Astrocyte (in vitro differentiated cells and primary cell): Measurements from ENCODE around the gene ARHGEF10L. TPM values are rescaled to one million over a fixed set of nuclear protein-coding genes. Genes with fewer than 3 reads are reported as not detected.
A peak's percentile ranks its signal among the peaks of the same experiment; 100 is the strongest.

Experiments
- DNase-seq: peaks from one replicate; pipeline ENCODE4 v3.0.0-alpha.2; 2010; ENCODE audit warnings: low read depth
- FAIRE-seq: peaks from 2 replicates; lab custom pipeline; 2011; peaks lifted over from hg19 to GRCh38; lab: Jason Lieb, UNC
- H2AFZ ChIP-seq: 2 replicates; pipeline ENCODE4 v1.6.0; 2012; ENCODE audit warnings: low read depth, low read length, inconsistent platforms
- H3K27ac ChIP-seq: 2 replicates; pipeline ENCODE4 v1.5.1; 2011; ENCODE audit warnings: low read depth, low read length, inconsistent platforms
- H3K27me3 ChIP-seq: 2 replicates; pipeline ENCODE4 v1.6.0; 2011; ENCODE audit warnings: low read length, inconsistent platforms; ENCODE audit not compliant: insufficient read depth
- H3K36me3 ChIP-seq: 2 replicates; pipeline ENCODE4 v1.5.1; 2011; ENCODE audit warnings: low read length, inconsistent platforms; ENCODE audit not compliant: insufficient read depth
- H3K4me1 ChIP-seq: 2 replicates; pipeline ENCODE4 v1.5.1; 2011; ENCODE audit warnings: low read length, inconsistent platforms; ENCODE audit not compliant: insufficient read depth
- H3K4me2 ChIP-seq: 2 replicates; pipeline ENCODE4 v1.6.0; 2012; ENCODE audit warnings: low read length, inconsistent platforms
- H3K4me3 ChIP-seq: 2 replicates; pipeline ENCODE4 v1.5.1; 2011; ENCODE audit warnings: low read depth, mild to moderate bottlenecking, low read length, inconsistent platforms; ENCODE audit not compliant: insufficient read depth
- H3K79me2 ChIP-seq: 2 replicates; pipeline ENCODE4 v1.6.0; 2012; ENCODE audit warnings: mild to moderate bottlenecking, low read length, inconsistent platforms; ENCODE audit not compliant: insufficient read depth
- H3K9ac ChIP-seq: 2 replicates; pipeline ENCODE4 v1.6.0; 2012; ENCODE audit warnings: mild to moderate bottlenecking, low read length, inconsistent platforms
- H3K9me3 ChIP-seq: 2 replicates; pipeline ENCODE4 v1.5.1; 2012; ENCODE audit warnings: low read depth, mild to moderate bottlenecking, low read length, inconsistent platforms; ENCODE audit not compliant: insufficient read depth
- H4K20me1 ChIP-seq: 2 replicates; pipeline ENCODE4 v1.6.0; 2012; ENCODE audit warnings: low read length, inconsistent platforms; ENCODE audit not compliant: insufficient read depth
- H3K27ac Mint-ChIP-seq: one replicate; pipeline ENCODE4 v1.8.0; 2021; ENCODE audit warnings: mild to moderate bottlenecking, mixed read lengths; ENCODE audit not compliant: unreplicated experiment
- H3K27me3 Mint-ChIP-seq: one replicate; pipeline ENCODE4 v1.8.0; 2021; ENCODE audit warnings: low read depth, mixed read lengths; ENCODE audit not compliant: unreplicated experiment
- H3K36me3 Mint-ChIP-seq: one replicate; pipeline ENCODE4 v1.8.0; 2021; ENCODE audit warnings: low read depth, mixed read lengths; ENCODE audit not compliant: unreplicated experiment
- H3K4me1 Mint-ChIP-seq: one replicate; pipeline ENCODE4 v1.8.0; 2021; ENCODE audit warnings: low read depth, mixed read lengths; ENCODE audit not compliant: unreplicated experiment
- H3K4me3 Mint-ChIP-seq: one replicate; pipeline ENCODE4 v1.8.0; 2021; ENCODE audit warnings: mild to moderate bottlenecking, moderate library complexity, mixed read lengths; ENCODE audit not compliant: unreplicated experiment
- H3K9me3 Mint-ChIP-seq: one replicate; pipeline ENCODE4 v1.8.0; 2021; ENCODE audit warnings: mild to moderate bottlenecking, mixed read lengths; ENCODE audit not compliant: unreplicated experiment
- CTCF ChIP-seq: IDR thresholded peaks from 2 replicates; pipeline ENCODE4 v1.5.1; 2011; ENCODE audit warnings: low read depth, mild to moderate bottlenecking, inconsistent platforms, low read length, moderate library complexity; ENCODE audit not compliant: insufficient read depth
- EZH2 ChIP-seq: IDR thresholded peaks from 2 replicates; pipeline ENCODE4 v1.6.1; 2012; ENCODE audit warnings: mild to moderate bottlenecking, low read length, inconsistent platforms; ENCODE audit not compliant: insufficient read depth
- total RNA-seq: library from RNA; stranded (reverse); gene quantifications from 2 replicates; pipeline ENCODE4 v1.2.1, GENCODE V29; 2021

The ARHGEF10L gene
- total RNA-seq, 1 donor from 2014 or later = 14.2 TPM

- Histone ChIP-seq H3K4me1 (peaks cover 15% of the 10 kb centered on the region), H4K20me1 (peaks cover 44% of the 10 kb centered on the region), H3K9me3 (no peaks in the 10 kb centered on the region), H3K27me3 (no peaks in the 10 kb centered on the region), H3K79me2 (peaks cover 8% of the 10 kb centered on the region), H3K36me3 (no peaks in the 10 kb centered on the region), H3K4me3 (no peak overlapping the region), H2AFZ (no peak overlapping the region), H3K9ac (no peak overlapping the region), H3K27ac (no peak overlapping the region), H3K4me2 (no peak overlapping the region)
- Mint-ChIP-seq H3K4me3 (no peak overlapping the region), H3K4me1 (peaks cover 16% of the 10 kb centered on the region), H3K36me3 (no peaks in the 10 kb centered on the region), H3K27me3 (no peaks in the 10 kb centered on the region), H3K9me3 (no peaks in the 10 kb centered on the region), H3K27ac (no peak overlapping the region)
- FAIRE-seq (no peak), DNase-seq (no peak)
- TF ChIP-seq CTCF (no peak), EZH2 (no peak)
Observed at GRCh38 chr1:17582124-17582774, 42.8 kb downstream of the ARHGEF10L start.

- H4K20me1 ChIP-seq = peaks cover 40% of the 10 kb centered on the region
- no peak for DNase-seq
- Mint-ChIP-seq H3K36me3 (no peaks in the 10 kb centered on the region), H3K4me1 (peaks cover 35% of the 10 kb centered on the region), H3K4me3 (no peak overlapping the region), H3K27me3 (no peaks in the 10 kb centered on the region), H3K27ac (no peak overlapping the region), H3K9me3 (no peaks in the 10 kb centered on the region)
- H3K27me3 ChIP-seq = no peaks in the 10 kb centered on the region
- H3K9me3 ChIP-seq = no peaks in the 10 kb centered on the region
- no peak for TF ChIP-seq EZH2
- no peak for TF ChIP-seq CTCF
- no peak overlapping the region for H3K9ac ChIP-seq
- H3K4me2 ChIP-seq = no peak overlapping the region
- H2AFZ ChIP-seq = no peak overlapping the region
- no peak for FAIRE-seq
- no peaks in the 10 kb centered on the region for H3K79me2 ChIP-seq
- no peak overlapping the region for H3K4me3 ChIP-seq
- H3K4me1 ChIP-seq = peaks cover 34% of the 10 kb centered on the region
- no peak overlapping the region for H3K27ac ChIP-seq
- H3K36me3 ChIP-seq = no peaks in the 10 kb centered on the region
Observed at GRCh38 chr1:17584539-17584938, 45.0 kb downstream of the ARHGEF10L start.

GRCh38 chr1:17585266-17585987, 45.9 kb downstream of the ARHGEF10L start:
- peaks cover 7% of the 10 kb centered on the region for H3K36me3 Mint-ChIP-seq
- peak overlapping the region; percentile 83 for H3K27ac Mint-ChIP-seq
- H3K4me3 Mint-ChIP-seq = no peak overlapping the region
- peaks cover 43% of the 10 kb centered on the region for H3K4me1 Mint-ChIP-seq
- no peak overlapping the region for H3K27ac ChIP-seq
- no peak for DNase-seq
- H3K4me3 ChIP-seq = no peak overlapping the region
- H3K9me3 ChIP-seq = no peaks in the 10 kb centered on the region
- peaks cover 34% of the 10 kb centered on the region for H3K4me1 ChIP-seq
- TF ChIP-seq CTCF (no peak), EZH2 (no peak)
- no peaks in the 10 kb centered on the region for H3K79me2 ChIP-seq
- no peak overlapping the region for H2AFZ ChIP-seq
- H3K9me3 Mint-ChIP-seq = no peaks in the 10 kb centered on the region
- H3K9ac ChIP-seq = no peak overlapping the region
- no peak overlapping the region for H3K4me2 ChIP-seq
- H3K27me3 Mint-ChIP-seq = no peaks in the 10 kb centered on the region
- no peak for FAIRE-seq
- H4K20me1 ChIP-seq = peaks cover 41% of the 10 kb centered on the region
- no peaks in the 10 kb centered on the region for H3K27me3 ChIP-seq
- H3K36me3 ChIP-seq = peaks cover under 1% of the 10 kb centered on the region
